ENCODE results near the gene SSBP3.

GRCh38 chr1:54350360-54350759 lies 55.8 kb downstream of the SSBP3 start:
- TF ChIP-seq PKNOX1 (IDR thresholded peaks at IDR 0.05) (no peak), LEF1 (IDR thresholded peaks at IDR 0.05; ENCODE audit: borderline replicate concordance) (no peak), SP1 (IDR thresholded peaks at IDR 0.05) (no peak), FOXA1 (IDR thresholded peaks at IDR 0.05) (no peak), FOXK2 (IDR thresholded peaks at IDR 0.05) (no peak), BHLHE40 (IDR thresholded peaks at IDR 0.05; ENCODE audit: borderline replicate concordance) (no peak), ARNT (IDR thresholded peaks at IDR 0.05) (no peak), NFRKB (IDR thresholded peaks at IDR 0.05) (no peak), TARDBP (IDR thresholded peaks at IDR 0.05) (no peak)

All from HEK293T (cell line).